ENCODE data around the gene ZNF700.
A peak's percentile ranks its signal among the peaks of the same experiment; 100 is the strongest.

ZNF700 gene

GRCh38 chr19:11924886-11925650 lies at the start of gene ZNF700 (continued):
- TF ChIP-seq ZNF791 (tag by site-specific recombination; IDR thresholded peaks at IDR 0.05): no peak
- TF ChIP-seq ZNF521 (tag by site-specific recombination; IDR thresholded peaks at IDR 0.05): no peak
- TF ChIP-seq ZNF26 (tag by site-specific recombination; IDR thresholded peaks at IDR 0.05): no peak
- no peak for TF ChIP-seq ZNF585B (tag by site-specific recombination; IDR thresholded peaks at IDR 0.05)
- no peak for TF ChIP-seq ZNF571 (tag by site-specific recombination; IDR thresholded peaks at IDR 0.05)
- no peak for TF ChIP-seq CTCF (tag by site-specific recombination; IDR thresholded peaks at IDR 0.05)
- no peak for TF ChIP-seq ZBTB6 (tag by site-specific recombination; IDR thresholded peaks at IDR 0.05)
- TF ChIP-seq ZNF843 (tag by site-specific recombination; IDR thresholded peaks at IDR 0.05): 0 out of 2 replicates have a peak, but pooled peaks have one; percentile 23
- no peak for TF ChIP-seq ZNF544 (tag by site-specific recombination; IDR thresholded peaks at IDR 0.05)
- no peak for TF ChIP-seq ZNF133 (tag by site-specific recombination; IDR thresholded peaks at IDR 0.05)
- no peak for TF ChIP-seq ZNF132 (tag by site-specific recombination; IDR thresholded peaks at IDR 0.05; ENCODE audit: borderline replicate concordance)
- peak; percentile 53; the same call in 1 of the 2 replicates for TF ChIP-seq ZNF398 (tag by site-specific recombination; IDR thresholded peaks at IDR 0.05)
- no peak for TF ChIP-seq ZNF433 (tag by site-specific recombination; IDR thresholded peaks at IDR 0.05; ENCODE audit: low read depth)
- TF ChIP-seq TSHZ1 (tag by site-specific recombination; IDR thresholded peaks at IDR 0.05; ENCODE audit: borderline replicate concordance): no peak
- TF ChIP-seq ZNF140 (tag by site-specific recombination; IDR thresholded peaks at IDR 0.05): peak; percentile 67; the same call in 1 of the 2 replicates
- TF ChIP-seq ZBTB1 (tag by site-specific recombination; IDR thresholded peaks at IDR 0.05): no peak
- no peak for TF ChIP-seq ZNF701 (tag by site-specific recombination; IDR thresholded peaks at IDR 0.05)
- no peak for TF ChIP-seq ZNF529 (tag by site-specific recombination; IDR thresholded peaks at IDR 0.05; ENCODE audit: insufficient replicate concordance)
- 0 out of 2 replicates have a peak, but pooled peaks have one; percentile 23 for TF ChIP-seq ZNF580 (tag by site-specific recombination; IDR thresholded peaks at IDR 0.05)
- TF ChIP-seq ZNF18 (tag by site-specific recombination; IDR thresholded peaks at IDR 0.05): no peak
- no peak for TF ChIP-seq ZNF658 (tag by site-specific recombination; IDR thresholded peaks at IDR 0.05)
- TF ChIP-seq ZNF645 (tag by site-specific recombination; IDR thresholded peaks at IDR 0.05): no peak
- no peak for TF ChIP-seq ZNF174 (tag by site-specific recombination; IDR thresholded peaks at IDR 0.05)
- no peak for TF ChIP-seq ZNF473 (tag by site-specific recombination; IDR thresholded peaks at IDR 0.05)
- TF ChIP-seq GLI2 (tag by site-specific recombination; IDR thresholded peaks at IDR 0.05; ENCODE audit: borderline replicate concordance, low read depth): no peak
- no peak for TF ChIP-seq ZNF24 (tag by site-specific recombination; IDR thresholded peaks at IDR 0.05)
- no peak for TF ChIP-seq GLI4 (tag by site-specific recombination; IDR thresholded peaks at IDR 0.05)
